NT2/D1 (cell line): ENCODE results near the gene QKI.

Source experiments
- SUZ12 ChIP-seq: IDR thresholded peaks from 2 replicates; pipeline ENCODE4 v1.6.1; 2011; ENCODE audit not compliant: insufficient read length, insufficient read depth; ENCODE audit errors: extremely low read depth
- YY1 ChIP-seq: IDR thresholded peaks from 2 replicates; pipeline ENCODE4 v1.6.1; 2011; ENCODE audit not compliant: insufficient read length, insufficient read depth
- ZNF274 ChIP-seq: IDR thresholded peaks from 2 replicates; pipeline ENCODE4 v1.6.1; 2011; ENCODE audit warnings: mild to moderate bottlenecking, low read depth, low read length

- no peak for TF ChIP-seq YY1
- TF ChIP-seq SUZ12, result no peak
- TF ChIP-seq ZNF274, result no peak
Observed at GRCh38 chr6:163422550-163422949, 8.0 kb downstream of the QKI start.
